GM15510 (cell line): Measurements from ENCODE around the gene PPIF.

Source experiments
- POLR2A ChIP-seq: IDR thresholded peaks from 3 replicates; pipeline ENCODE4 v1.6.1; 2011; ENCODE audit warnings: borderline replicate concordance; ENCODE audit not compliant: insufficient read length; ENCODE audit errors: extremely low read depth

Gene PPIF

GRCh38 chr10:79387974-79388850 is 40.9 kb downstream of the PPIF start:
- TF ChIP-seq POLR2A = no peak

- no peak for TF ChIP-seq POLR2A
Observed at GRCh38 chr10:79390057-79390456, 42.8 kb downstream of the PPIF start.

GRCh38 chr10:79390551-79391229 is 43.4 kb downstream of the PPIF start:
- no peak for TF ChIP-seq POLR2A

GRCh38 chr10:79391231-79392019 is 44.2 kb downstream of the PPIF start:
- no peak for TF ChIP-seq POLR2A

GRCh38 chr10:79392020-79392398 is 44.7 kb downstream of the PPIF start:
- no peak for TF ChIP-seq POLR2A

GRCh38 chr10:79392506-79393176 is 45.4 kb downstream of the PPIF start:
- TF ChIP-seq POLR2A = no peak

- TF ChIP-seq POLR2A = no peak
Observed at GRCh38 chr10:79393221-79393923, 46.1 kb downstream of the PPIF start.

- no peak for TF ChIP-seq POLR2A
Observed at GRCh38 chr10:79393924-79394610, 46.8 kb downstream of the PPIF start.

GRCh38 chr10:79394664-79395063 is 47.4 kb downstream of the PPIF start:
- no peak for TF ChIP-seq POLR2A

- no peak for TF ChIP-seq POLR2A
Observed at GRCh38 chr10:79396520-79396919, 49.3 kb downstream of the PPIF start.

- TF ChIP-seq POLR2A = no peak
Observed at GRCh38 chr10:79397051-79397450, 49.8 kb downstream of the PPIF start.

- TF ChIP-seq POLR2A = no peak
Observed at GRCh38 chr10:79397575-79398303, 50.5 kb downstream of the PPIF start.

GRCh38 chr10:79398642-79399041 is 51.4 kb downstream of the PPIF start:
- TF ChIP-seq POLR2A = no peak

- no peak for TF ChIP-seq POLR2A
Observed at GRCh38 chr10:79399223-79399831, 52.1 kb downstream of the PPIF start.
